ENCODE data around the gene UPB1. TPM values are rescaled to one million over a fixed set of nuclear protein-coding genes. Genes with fewer than 3 reads are reported as not detected.
A peak's percentile ranks its signal among the peaks of the same experiment; 100 is the strongest.

The UPB1 gene
- total RNA-seq, 1 experiment from 2014 or later: 0.19 TPM

DNA sequence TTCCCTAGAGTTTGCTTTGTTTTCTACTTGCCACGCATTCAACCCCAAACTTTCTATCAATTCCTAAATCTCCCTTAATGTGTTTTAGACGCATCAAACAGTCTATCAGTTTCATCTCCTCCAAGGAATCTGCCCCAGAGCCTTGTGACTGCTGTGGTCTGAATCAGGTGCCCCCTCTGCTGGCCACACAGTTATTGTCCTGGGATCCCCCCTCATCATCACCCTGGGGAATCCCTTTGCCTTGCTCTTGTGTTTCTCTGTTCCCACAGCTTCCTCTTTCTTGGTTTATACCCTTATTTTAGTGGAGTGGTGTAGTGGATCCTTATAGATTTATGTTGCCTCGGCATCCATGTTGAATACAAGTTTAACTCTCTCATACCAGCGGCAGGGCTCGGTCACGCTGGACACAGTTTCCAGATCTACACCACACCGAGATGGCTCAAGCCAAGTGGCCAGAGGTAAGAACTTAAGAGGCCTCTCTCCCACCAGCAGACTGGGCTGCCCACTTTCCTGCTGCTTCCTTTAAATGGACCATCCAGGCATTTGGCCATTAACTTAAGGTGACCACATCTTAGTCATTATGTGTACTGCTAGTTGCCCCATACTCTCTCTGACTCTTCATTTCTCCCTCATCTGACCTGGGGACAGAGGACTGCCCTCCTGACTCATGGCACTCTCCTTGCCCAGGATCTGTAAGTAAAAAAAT is 8.2 kb downstream of the UPB1 start:
- Histone ChIP-seq H2AFZ (ENCODE audit: low read length) (no peak overlapping the region), H3K4me3 (ENCODE audit: low read length) (no peak overlapping the region), H3K79me2 (ENCODE audit: low read length) (no peaks in the 10 kb centered on the region), H3K27ac (ENCODE audit: low read length) (no peak overlapping the region; the same call in 1 of the 2 replicates), H3K36me3 (ENCODE audit: insufficient read depth, low read length) (no peaks in the 10 kb centered on the region), H4K20me1 (ENCODE audit: insufficient read depth, low read depth, low read length) (no peaks in the 10 kb centered on the region), H3K27me3 (ENCODE audit: low read length) (no peaks in the 10 kb centered on the region), H3K9ac (ENCODE audit: low read length) (no peak overlapping the region), H3K4me2 (ENCODE audit: low read depth, low read length, poor library complexity, severe bottlenecking) (peak overlapping the region; percentile 10), H3K9me3 (ENCODE audit: low read length) (no peaks in the 10 kb centered on the region), H3K9me2 (replicated peaks; ENCODE audit: insufficient read depth, low read length) (no peaks in the 10 kb centered on the region), H3K4me1 (ENCODE audit: low read length) (peaks cover 49% of the 10 kb centered on the region)
- peak; percentile 91 for DNase-seq

GRCh38 chr22:24503843-24504338 is 8.8 kb downstream of the UPB1 start:
- Histone ChIP-seq H3K9me3 (ENCODE audit: low read length) (no peaks in the 10 kb centered on the region), H3K36me3 (ENCODE audit: insufficient read depth, low read length) (no peaks in the 10 kb centered on the region), H3K4me1 (ENCODE audit: low read length) (peaks cover 55% of the 10 kb centered on the region), H3K79me2 (ENCODE audit: low read length) (no peaks in the 10 kb centered on the region), H3K9me2 (replicated peaks; ENCODE audit: insufficient read depth, low read length) (no peaks in the 10 kb centered on the region), H3K27me3 (ENCODE audit: low read length) (no peaks in the 10 kb centered on the region), H3K9ac (ENCODE audit: low read length) (no peak overlapping the region), H3K4me2 (ENCODE audit: low read depth, low read length, poor library complexity, severe bottlenecking) (no peak overlapping the region), H4K20me1 (ENCODE audit: insufficient read depth, low read depth, low read length) (no peaks in the 10 kb centered on the region), H2AFZ (ENCODE audit: low read length) (no peak overlapping the region), H3K27ac (ENCODE audit: low read length) (peak overlapping the region; percentile 2; the same call in 1 of the 2 replicates), H3K4me3 (ENCODE audit: low read length) (no peak overlapping the region)
- no peak for DNase-seq

GRCh38 chr22:24504540-24504939 is 9.4 kb downstream of the UPB1 start:
- DNase-seq: no peak
- Histone ChIP-seq H3K27me3 (ENCODE audit: low read length) (no peaks in the 10 kb centered on the region), H3K4me2 (ENCODE audit: low read depth, low read length, poor library complexity, severe bottlenecking) (no peak overlapping the region), H3K9ac (ENCODE audit: low read length) (no peak overlapping the region), H2AFZ (ENCODE audit: low read length) (no peak overlapping the region), H3K4me1 (ENCODE audit: low read length) (peaks cover 61% of the 10 kb centered on the region), H4K20me1 (ENCODE audit: insufficient read depth, low read depth, low read length) (no peaks in the 10 kb centered on the region), H3K9me2 (replicated peaks; ENCODE audit: insufficient read depth, low read length) (no peaks in the 10 kb centered on the region), H3K79me2 (ENCODE audit: low read length) (no peaks in the 10 kb centered on the region), H3K9me3 (ENCODE audit: low read length) (no peaks in the 10 kb centered on the region), H3K4me3 (ENCODE audit: low read length) (no peak overlapping the region), H3K27ac (ENCODE audit: low read length) (peak overlapping the region; percentile 43; the same call in 1 of the 2 replicates), H3K36me3 (ENCODE audit: insufficient read depth, low read length) (no peaks in the 10 kb centered on the region)

DNA sequence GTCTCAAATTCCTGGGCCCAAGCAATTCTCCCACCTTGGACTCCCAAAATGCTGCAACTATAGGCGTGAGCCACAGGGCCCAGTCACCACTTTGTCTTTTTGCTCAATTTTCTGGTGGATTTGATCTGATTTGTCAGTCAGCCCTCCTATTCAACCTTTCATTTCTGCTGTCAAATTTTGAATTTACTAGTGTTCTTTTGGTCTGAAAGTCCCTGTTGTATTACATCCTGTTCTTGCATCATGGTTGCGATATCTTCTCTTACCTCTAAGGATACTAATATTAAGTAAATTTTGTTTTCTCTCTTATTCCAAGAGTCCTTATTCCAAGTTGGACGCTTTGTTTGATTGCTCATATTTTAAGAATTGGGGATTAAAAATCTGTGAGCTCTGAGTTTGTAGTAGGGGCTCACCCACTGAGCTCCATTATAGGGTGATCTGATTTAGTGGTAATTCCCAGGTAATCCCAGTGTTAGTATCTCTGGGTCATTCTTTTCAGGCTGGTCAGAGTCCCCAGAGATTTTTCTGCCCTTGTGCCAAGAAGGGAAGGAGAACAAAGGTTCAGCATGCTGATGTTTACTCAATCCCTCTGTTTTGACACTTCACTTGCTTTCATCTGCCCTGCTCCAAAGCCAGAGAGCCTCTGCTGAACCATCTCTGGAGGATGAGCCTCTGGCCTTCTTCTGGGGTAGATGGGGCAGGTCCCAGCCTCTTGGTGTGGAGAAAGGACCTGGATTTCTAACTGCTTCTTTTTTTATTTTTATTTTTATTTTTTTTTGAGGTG is 10.0 kb downstream of the UPB1 start:
- peaks cover 67% of the 10 kb centered on the region for H3K4me1 ChIP-seq (ENCODE audit: low read length)
- no peak for DNase-seq
- no peaks in the 10 kb centered on the region for H3K9me3 ChIP-seq (ENCODE audit: low read length)
- no peaks in the 10 kb centered on the region for H4K20me1 ChIP-seq (ENCODE audit: insufficient read depth, low read depth, low read length)
- H3K4me3 ChIP-seq (ENCODE audit: low read length): no peak overlapping the region
- no peaks in the 10 kb centered on the region for H3K79me2 ChIP-seq (ENCODE audit: low read length)
- no peak overlapping the region for H3K4me2 ChIP-seq (ENCODE audit: low read depth, low read length, poor library complexity, severe bottlenecking)
- H3K36me3 ChIP-seq (ENCODE audit: insufficient read depth, low read length): no peaks in the 10 kb centered on the region
- H3K9ac ChIP-seq (ENCODE audit: low read length): no peak overlapping the region
- no peak overlapping the region for H2AFZ ChIP-seq (ENCODE audit: low read length)
- H3K27me3 ChIP-seq (ENCODE audit: low read length): no peaks in the 10 kb centered on the region
- H3K9me2 ChIP-seq (replicated peaks; ENCODE audit: insufficient read depth, low read length): no peaks in the 10 kb centered on the region
- peak overlapping the region; percentile 43; the same call in 1 of the 2 replicates for H3K27ac ChIP-seq (ENCODE audit: low read length)

DNA sequence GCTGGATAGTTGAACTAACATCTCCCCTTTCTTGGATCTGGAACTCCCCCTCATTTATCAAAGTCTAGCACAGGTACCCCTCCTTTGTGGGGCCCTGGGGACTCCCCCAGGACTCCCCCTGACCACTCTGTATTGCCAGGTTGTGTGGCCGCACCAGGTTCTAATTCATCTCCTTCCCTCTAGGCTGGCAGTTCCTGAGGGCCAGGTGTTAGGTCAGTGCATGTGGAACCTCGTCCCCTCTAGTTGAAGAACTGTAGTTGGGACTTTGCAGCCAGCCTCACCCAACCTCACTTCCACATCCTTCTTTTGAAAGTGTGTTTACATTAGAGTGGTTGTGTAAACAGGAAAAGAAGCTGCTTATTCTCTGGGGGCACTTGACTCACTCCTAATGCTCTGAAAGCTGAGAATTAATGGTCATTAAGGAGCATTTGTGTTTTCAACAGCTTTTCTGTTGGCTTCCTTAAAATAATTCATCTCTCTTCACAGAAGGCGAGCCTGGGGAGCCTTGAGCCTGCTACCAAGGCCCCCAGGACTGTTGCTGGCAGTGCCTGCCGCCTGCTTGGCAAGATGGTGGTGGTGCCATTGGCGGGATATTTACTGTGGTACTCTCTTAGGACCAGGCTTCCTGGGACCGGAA is 11.8 kb downstream of the UPB1 start:
- no peaks in the 10 kb centered on the region for H3K9me3 ChIP-seq (ENCODE audit: low read length)
- peak overlapping the region; percentile 94 for H3K27ac ChIP-seq (ENCODE audit: low read length)
- no peaks in the 10 kb centered on the region for H3K36me3 ChIP-seq (ENCODE audit: insufficient read depth, low read length)
- peaks cover 84% of the 10 kb centered on the region for H3K4me1 ChIP-seq (ENCODE audit: low read length)
- H3K4me3 ChIP-seq (ENCODE audit: low read length): peak overlapping the region; percentile 47
- peak overlapping the region; percentile 59 for H3K9ac ChIP-seq (ENCODE audit: low read length)
- H2AFZ ChIP-seq (ENCODE audit: low read length): no peak overlapping the region
- no peaks in the 10 kb centered on the region for H4K20me1 ChIP-seq (ENCODE audit: insufficient read depth, low read depth, low read length)
- DNase-seq: peak; percentile 64
- H3K4me2 ChIP-seq (ENCODE audit: low read depth, low read length, poor library complexity, severe bottlenecking): peak overlapping the region; percentile 62
- H3K9me2 ChIP-seq (replicated peaks; ENCODE audit: insufficient read depth, low read length): no peaks in the 10 kb centered on the region
- H3K79me2 ChIP-seq (ENCODE audit: low read length): no peaks in the 10 kb centered on the region
- no peaks in the 10 kb centered on the region for H3K27me3 ChIP-seq (ENCODE audit: low read length)

DNA sequence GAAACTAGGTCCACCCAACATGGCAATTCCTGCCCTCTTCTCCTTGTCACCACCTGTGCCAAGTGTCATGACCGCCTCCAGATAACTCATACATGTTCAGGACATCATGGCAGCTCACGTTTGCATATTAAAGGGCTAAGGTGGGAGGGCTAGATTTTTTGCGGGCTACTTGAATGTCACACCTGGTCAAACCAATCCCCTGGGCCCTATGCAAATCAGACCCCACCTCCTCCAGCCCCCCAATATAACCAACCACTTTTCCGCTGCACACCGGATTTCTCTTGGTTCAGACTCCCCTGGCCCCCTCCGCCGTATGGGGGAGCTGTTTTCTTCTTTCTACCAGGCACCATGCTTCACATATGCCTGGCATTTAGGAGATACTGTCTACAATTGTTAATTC is 12.6 kb downstream of the UPB1 start:
- H3K4me3 ChIP-seq (ENCODE audit: low read length): peak overlapping the region; percentile 47; the same call in 1 of the 2 replicates
- peaks cover 88% of the 10 kb centered on the region for H3K4me1 ChIP-seq (ENCODE audit: low read length)
- peak overlapping the region; percentile 62 for H3K9ac ChIP-seq (ENCODE audit: low read length)
- H3K9me3 ChIP-seq (ENCODE audit: low read length): no peaks in the 10 kb centered on the region
- peak overlapping the region; percentile 94 for H3K27ac ChIP-seq (ENCODE audit: low read length)
- no peaks in the 10 kb centered on the region for H3K79me2 ChIP-seq (ENCODE audit: low read length)
- no peak overlapping the region for H2AFZ ChIP-seq (ENCODE audit: low read length)
- no peaks in the 10 kb centered on the region for H3K9me2 ChIP-seq (replicated peaks; ENCODE audit: insufficient read depth, low read length)
- peak; percentile 97 for DNase-seq
- H4K20me1 ChIP-seq (ENCODE audit: insufficient read depth, low read depth, low read length): no peaks in the 10 kb centered on the region
- H3K4me2 ChIP-seq (ENCODE audit: low read depth, low read length, poor library complexity, severe bottlenecking): peak overlapping the region; percentile 62
- H3K27me3 ChIP-seq (ENCODE audit: low read length): no peaks in the 10 kb centered on the region
- no peaks in the 10 kb centered on the region for H3K36me3 ChIP-seq (ENCODE audit: insufficient read depth, low read length)

- Histone ChIP-seq H3K9ac (ENCODE audit: low read length) (peak overlapping the region; percentile 60), H3K4me1 (ENCODE audit: low read length) (peaks cover 86% of the 10 kb centered on the region)
Measured at GRCh38 chr22:24510637-24511625, 15.8 kb downstream of the UPB1 start.

More at GRCh38 chr22:24510637-24511625, 15.8 kb downstream of the UPB1 start:
- Histone ChIP-seq H3K27me3 (ENCODE audit: low read length) (no peaks in the 10 kb centered on the region), H3K9me2 (replicated peaks; ENCODE audit: insufficient read depth, low read length) (no peaks in the 10 kb centered on the region), H3K27ac (ENCODE audit: low read length) (peak overlapping the region; percentile 94), H4K20me1 (ENCODE audit: insufficient read depth, low read depth, low read length) (no peaks in the 10 kb centered on the region), H2AFZ (ENCODE audit: low read length) (peak overlapping the region; percentile 44), H3K4me3 (ENCODE audit: low read length) (peak overlapping the region; percentile 43), H3K9me3 (ENCODE audit: low read length) (no peaks in the 10 kb centered on the region), H3K36me3 (ENCODE audit: insufficient read depth, low read length) (no peaks in the 10 kb centered on the region), H3K79me2 (ENCODE audit: low read length) (no peaks in the 10 kb centered on the region), H3K4me2 (ENCODE audit: low read depth, low read length, poor library complexity, severe bottlenecking) (peak overlapping the region; percentile 68)
- DNase-seq: peak; percentile 92
